DOHH2 (cell line): Measurements from ENCODE around the gene SCAP.

ENCODE experiments used
- CTCF ChIP-seq: fragments of 200-600 bp; sonication (generic); IDR thresholded peaks from one replicate; pipeline ENCODE4 v1.5.1; 2014; ENCODE audit warnings: antibody characterized with exemption, mild to moderate bottlenecking, low read depth, low read length; ENCODE audit not compliant: poor library complexity, severe bottlenecking
- EZH2phosphoT487 ChIP-seq: fragments of 200-600 bp; sonication (generic); IDR thresholded peaks from 2 replicates; pipeline ENCODE4 v1.6.1; 2017; ENCODE audit warnings: borderline replicate concordance, mild to moderate bottlenecking, antibody characterized with exemption, low read length, moderate library complexity, mixed read lengths

- TF ChIP-seq CTCF (no peak), EZH2phosphoT487 (no peak)
These were observed 31.6 kb downstream of the SCAP start for GRCh38 chr3:47444103-47444502.
